Superior temporal gyrus (tissue), 1 donor: Measurements from ENCODE around the gene CCDC157.
"Not testable (repeated sequence)": the region's sequence is repeated elsewhere in the genome, so short reads cannot be mapped to it uniquely, and the experiment has no call there.

Experiments used
- DNase-seq: peaks from one replicate; pipeline ENCODE4 v3.0.0-alpha.2; 2016; ENCODE audit errors: extremely low spot score

Gene CCDC157

GRCh38 chr22:30325724-30326254 lies 31.0 kb upstream of the CCDC157 start:
- DNase-seq, result no peak

GRCh38 chr22:30326255-30326705 lies 30.5 kb upstream of the CCDC157 start:
- no peak for DNase-seq

- peak; percentile 80 for DNase-seq
Measured at GRCh38 chr22:30326706-30327362, 30.0 kb upstream of the CCDC157 start, which contains the start of gene TBC1D10A. Gene TBC1D10A, minus strand, starts transcription at chr22:30326941. Its CDS starts 60 bp downstream, at chr22:30326881.

- no peak for DNase-seq
Measured at GRCh38 chr22:30327864-30328345, 28.9 kb upstream of the CCDC157 start.

GRCh38 chr22:30328466-30329049 lies 28.2 kb upstream of the CCDC157 start:
- no peak for DNase-seq

GRCh38 chr22:30332551-30332950 lies 24.3 kb upstream of the CCDC157 start:
- peak; percentile 56 for DNase-seq

GRCh38 chr22:30332994-30333706 lies 23.7 kb upstream of the CCDC157 start:
- no peak for DNase-seq

GRCh38 chr22:30333707-30334087 lies 23.1 kb upstream of the CCDC157 start:
- no peak for DNase-seq

- no peak for DNase-seq
Measured at GRCh38 chr22:30334646-30335045, 22.2 kb upstream of the CCDC157 start.

- DNase-seq, result no peak
Measured at GRCh38 chr22:30335236-30335635, 21.6 kb upstream of the CCDC157 start.

GRCh38 chr22:30336752-30337460 lies 19.9 kb upstream of the CCDC157 start:
- no peak for DNase-seq

GRCh38 chr22:30337461-30337778 lies 19.4 kb upstream of the CCDC157 start:
- DNase-seq, result no peak

GRCh38 chr22:30338341-30338740 lies 18.5 kb upstream of the CCDC157 start:
- not testable (repeated sequence) for DNase-seq

GRCh38 chr22:30338802-30339201 lies 18.0 kb upstream of the CCDC157 start:
- DNase-seq, result no peak

- DNase-seq, result peak; percentile 69
Measured at GRCh38 chr22:30340911-30341685, 15.7 kb upstream of the CCDC157 start.

- no peak for DNase-seq
Measured at GRCh38 chr22:30344447-30345200, 12.2 kb upstream of the CCDC157 start.

- no peak for DNase-seq
Measured at GRCh38 chr22:30347255-30347892, 9.4 kb upstream of the CCDC157 start.

GRCh38 chr22:30348404-30348803 lies 8.4 kb upstream of the CCDC157 start:
- no peak for DNase-seq

- DNase-seq, result no peak
Measured at GRCh38 chr22:30348809-30349208, 8.0 kb upstream of the CCDC157 start.

GRCh38 chr22:30351226-30351625 lies 5.6 kb upstream of the CCDC157 start:
- DNase-seq, result no peak
